ENCODE results near the gene SLC35F5.
"Not testable (repeated sequence)": the region's sequence is repeated elsewhere in the genome, so short reads cannot be mapped to it uniquely, and the experiment has no call there.

Gene SLC35F5

DNA sequence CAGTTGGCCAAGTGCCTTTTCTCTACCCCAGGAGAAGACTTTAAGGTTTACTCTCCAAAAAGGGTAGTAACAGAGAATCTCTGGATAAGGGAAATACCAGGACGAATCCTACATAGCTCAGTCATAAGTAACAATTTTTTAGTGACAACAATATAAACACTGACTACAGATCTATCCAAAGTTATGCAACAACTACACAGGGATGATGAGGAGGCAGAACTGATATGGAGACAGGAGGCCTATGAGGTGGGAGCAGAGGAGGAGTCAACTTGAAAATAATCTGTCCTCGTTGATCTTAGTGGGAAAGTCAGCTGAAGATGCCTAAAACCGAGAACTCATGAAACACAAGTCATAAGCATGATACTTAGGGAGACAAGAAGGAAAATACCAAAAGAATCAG lies 40.2 kb downstream of the SLC35F5 start:
- no peak for DNase-seq
- ATAC-seq = no peak
- H3K4me1 Mint-ChIP-seq = no peaks in the 10 kb centered on the region
- no peak overlapping the region for H3K4me3 Mint-ChIP-seq
- H3K27ac Mint-ChIP-seq = no peak overlapping the region
- no peaks in the 10 kb centered on the region for H3K9me3 Mint-ChIP-seq
- H3K27me3 Mint-ChIP-seq = no peaks in the 10 kb centered on the region

DNA sequence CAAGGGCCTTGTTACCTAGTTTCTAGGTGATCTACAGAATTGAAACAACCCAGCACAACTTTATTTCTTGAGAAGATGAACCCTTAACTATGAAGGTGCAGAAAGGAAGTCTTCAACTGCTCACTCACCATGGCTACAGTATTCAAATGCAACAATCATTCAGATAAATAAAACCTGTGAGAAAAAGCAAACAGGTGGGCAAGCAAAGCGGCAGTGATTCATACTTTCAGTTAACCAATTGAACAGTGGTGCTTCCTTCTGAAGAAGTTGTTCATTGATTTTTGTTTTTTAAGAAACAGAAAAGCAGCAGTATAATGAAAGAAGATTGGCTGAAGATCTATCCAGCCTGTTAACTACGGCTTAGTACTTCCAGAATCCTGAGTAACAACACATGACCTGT lies 43.5 kb downstream of the SLC35F5 start:
- Mint-ChIP-seq H3K4me1 (no peaks in the 10 kb centered on the region), H3K27ac (no peak overlapping the region), H3K9me3 (no peaks in the 10 kb centered on the region), H3K4me3 (no peak overlapping the region), H3K27me3 (no peaks in the 10 kb centered on the region)
- DNase-seq = no peak
- ATAC-seq = no peak

DNA sequence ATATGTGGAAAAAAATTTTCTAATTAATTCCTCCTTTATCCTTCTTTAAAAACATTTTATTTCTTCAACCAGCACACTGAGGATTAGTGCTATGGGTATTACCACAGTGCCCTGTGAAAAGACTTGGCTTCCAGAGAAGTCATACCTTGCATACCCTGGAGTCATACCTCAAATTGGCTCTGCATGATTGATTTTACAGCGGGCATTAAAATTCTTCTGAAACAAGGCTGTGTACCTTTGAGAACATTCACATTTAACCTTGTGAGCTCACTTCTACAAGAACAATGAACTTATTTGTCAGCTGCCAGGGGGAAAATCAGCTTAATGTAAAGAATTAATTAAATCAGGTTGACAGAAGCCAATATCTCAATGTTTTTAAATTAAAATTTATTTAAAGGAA lies 44.6 kb downstream of the SLC35F5 start:
- no peak overlapping the region for H3K4me3 Mint-ChIP-seq
- H3K27me3 Mint-ChIP-seq = no peaks in the 10 kb centered on the region
- H3K27ac Mint-ChIP-seq = no peak overlapping the region
- no peak for DNase-seq
- no peaks in the 10 kb centered on the region for H3K9me3 Mint-ChIP-seq
- no peak for ATAC-seq
- no peaks in the 10 kb centered on the region for H3K4me1 Mint-ChIP-seq

DNA sequence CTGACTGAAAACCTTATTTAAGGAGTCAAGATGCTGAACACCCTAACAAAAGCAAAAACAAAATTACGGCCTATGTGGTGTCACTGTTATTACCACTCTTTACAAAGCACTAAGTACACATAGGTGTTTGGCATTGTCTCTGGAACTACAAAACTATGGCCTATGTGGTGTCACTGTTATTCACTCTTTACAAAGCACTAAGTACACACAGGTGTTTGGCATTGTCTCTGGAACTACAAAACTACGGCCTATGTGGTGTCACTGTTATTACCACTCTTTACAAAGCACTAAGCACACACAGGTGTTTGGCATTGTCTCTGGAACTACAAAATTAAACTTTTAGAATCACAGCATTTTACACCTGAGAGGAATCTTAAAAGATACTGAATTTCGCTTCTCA lies 47.4 kb downstream of the SLC35F5 start:
- H3K27ac Mint-ChIP-seq = no peak overlapping the region
- H3K27me3 Mint-ChIP-seq = no peaks in the 10 kb centered on the region
- no peak overlapping the region for H3K4me3 Mint-ChIP-seq
- ATAC-seq (no peak), DNase-seq (no peak)
- H3K4me1 Mint-ChIP-seq = no peaks in the 10 kb centered on the region
- H3K9me3 Mint-ChIP-seq = no peaks in the 10 kb centered on the region

DNA sequence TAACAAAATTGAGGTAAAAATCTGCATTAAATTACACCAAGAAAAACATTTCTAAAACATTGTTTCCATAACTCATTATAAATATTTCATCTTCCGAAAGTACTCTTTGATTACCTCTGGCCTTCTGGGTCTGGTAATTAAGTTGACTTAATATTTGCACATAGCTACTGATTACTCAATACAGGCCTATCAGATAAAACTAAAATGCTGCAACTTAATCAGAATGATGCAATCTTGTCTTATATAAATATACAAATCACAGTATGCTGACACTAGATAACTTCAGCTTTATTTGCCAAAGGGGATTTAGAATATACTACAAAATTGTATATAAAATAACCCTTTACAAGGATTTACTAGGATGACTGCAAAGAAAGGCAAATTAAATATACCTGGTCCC lies 49.3 kb downstream of the SLC35F5 start:
- no peaks in the 10 kb centered on the region for H3K9me3 Mint-ChIP-seq
- no peak overlapping the region for H3K27ac Mint-ChIP-seq
- H3K4me3 Mint-ChIP-seq = no peak overlapping the region
- no peaks in the 10 kb centered on the region for H3K27me3 Mint-ChIP-seq
- DNase-seq (no peak), ATAC-seq (no peak)
- H3K4me1 Mint-ChIP-seq = no peaks in the 10 kb centered on the region

DNA sequence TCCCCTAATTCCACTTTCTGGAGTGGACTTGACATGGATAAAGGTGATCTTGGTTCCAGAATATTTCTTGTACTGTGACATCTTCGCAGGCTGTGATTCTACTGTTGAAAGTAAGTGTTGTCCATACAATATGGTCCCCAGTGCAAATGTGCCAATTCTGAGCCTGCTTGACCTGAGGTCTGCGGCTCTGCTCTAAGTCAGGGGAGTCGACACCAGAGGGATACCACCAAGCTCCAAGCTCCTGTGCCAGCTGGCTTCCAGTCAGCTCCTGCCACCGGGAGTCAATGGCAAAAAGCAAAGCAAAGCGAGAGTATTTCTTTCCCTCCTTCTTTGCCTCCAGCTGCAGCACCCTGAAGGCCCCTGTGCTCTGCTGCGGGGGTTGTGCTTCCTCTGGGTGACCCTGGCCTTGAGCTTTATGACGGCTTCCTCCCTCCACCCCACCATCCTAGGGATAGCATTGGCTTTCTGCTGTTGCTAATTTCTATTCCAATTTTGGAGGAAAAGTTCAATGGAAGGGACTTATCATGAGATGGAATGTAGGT lies 50.4 kb downstream of the SLC35F5 start:
- Mint-ChIP-seq H3K4me1 (no peaks in the 10 kb centered on the region), H3K27ac (no peak overlapping the region), H3K4me3 (no peak overlapping the region), H3K9me3 (no peaks in the 10 kb centered on the region), H3K27me3 (no peaks in the 10 kb centered on the region)
- DNase-seq (no peak), ATAC-seq (no peak)

DNA sequence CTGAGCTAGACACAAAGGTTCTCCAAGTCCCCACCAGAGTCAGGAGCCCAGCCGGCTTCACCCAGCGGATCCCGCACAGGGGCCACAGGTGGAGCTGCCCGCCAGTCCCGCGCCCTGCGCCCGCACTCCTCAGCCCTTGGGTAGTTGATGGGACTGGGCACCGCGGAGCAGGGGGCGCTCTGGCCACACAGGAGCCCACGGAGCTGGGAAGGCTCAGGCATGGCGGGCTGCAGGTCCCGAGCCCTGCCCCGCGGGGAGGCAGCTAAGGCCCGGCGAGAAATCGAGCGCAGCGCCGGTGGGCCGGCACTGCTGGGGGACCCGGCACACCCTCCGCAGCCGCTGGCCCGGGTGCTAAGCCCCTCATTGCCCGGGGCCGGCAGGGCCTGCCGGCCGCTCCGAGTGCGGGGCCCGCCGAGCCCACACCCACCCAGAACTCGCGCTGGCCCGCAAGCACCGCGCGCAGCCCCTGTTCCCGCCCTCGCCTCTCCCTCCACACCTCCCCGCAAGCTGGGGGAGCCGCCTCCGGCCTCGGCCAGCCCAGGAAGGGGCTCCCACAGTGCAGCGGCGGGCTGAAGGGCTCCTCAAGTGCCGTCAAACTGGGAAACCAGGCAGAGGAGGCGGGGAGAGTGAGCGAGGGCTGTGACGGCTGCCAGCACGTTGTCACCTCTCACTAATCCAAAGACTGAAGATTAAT lies 52.0 kb downstream of the SLC35F5 start:
- H3K4me3 Mint-ChIP-seq, H3K27me3 Mint-ChIP-seq, H3K9me3 Mint-ChIP-seq, ATAC-seq, DNase-seq, H3K27ac Mint-ChIP-seq: not testable (repeated sequence)
- peaks cover 15% of the 10 kb centered on the region for H3K4me1 Mint-ChIP-seq

DNA sequence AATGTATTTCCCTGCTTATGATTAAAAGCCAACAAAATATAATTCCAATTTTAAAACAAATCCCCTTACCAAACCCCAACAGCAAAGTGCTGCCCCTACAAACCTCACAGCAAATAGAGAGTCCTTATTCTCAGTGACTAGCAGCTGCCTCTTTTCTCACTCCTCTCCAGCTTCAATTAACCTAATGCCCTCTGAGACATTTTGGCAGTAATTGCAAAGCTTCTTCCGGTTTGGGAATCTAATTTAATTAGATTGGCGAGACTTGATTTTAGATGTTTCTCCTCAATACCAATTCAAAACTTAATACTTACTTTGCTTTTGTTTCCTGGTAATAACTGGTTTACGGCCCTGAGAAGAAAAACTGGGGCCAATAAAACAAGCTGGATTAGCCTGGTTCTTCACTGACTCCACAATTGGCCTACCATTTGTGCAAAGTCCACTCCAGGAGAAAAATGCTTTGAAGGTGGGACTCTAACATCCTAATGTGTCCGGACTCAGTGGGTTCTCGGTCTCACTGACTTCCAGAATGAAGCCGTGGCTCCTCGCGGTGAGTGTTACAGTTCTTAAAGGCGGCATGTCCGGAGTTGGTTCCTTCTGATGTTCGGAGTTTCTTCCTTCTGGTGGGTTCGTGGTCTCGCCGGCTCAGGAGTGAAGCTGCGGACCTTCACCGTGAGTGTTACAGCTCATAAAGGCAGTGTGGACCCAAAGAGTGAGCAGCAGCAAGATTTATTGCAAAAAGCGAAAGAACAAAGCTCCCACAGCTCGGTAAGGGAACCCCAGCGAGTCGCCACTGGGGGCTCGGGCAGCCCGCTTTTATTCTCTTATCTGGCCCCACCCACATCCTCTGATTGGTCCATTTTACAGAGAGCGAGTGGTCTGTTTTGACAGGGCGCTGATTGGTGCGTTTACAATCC lies 52.8 kb downstream of the SLC35F5 start:
- DNase-seq (no peak), ATAC-seq (no peak)
- H3K4me3 Mint-ChIP-seq = no peak overlapping the region
- no peaks in the 10 kb centered on the region for H3K27me3 Mint-ChIP-seq
- no peaks in the 10 kb centered on the region for H3K9me3 Mint-ChIP-seq
- H3K4me1 Mint-ChIP-seq = peaks cover 23% of the 10 kb centered on the region
- peak overlapping the region in 1 of 2 donors; percentile 82 for H3K27ac Mint-ChIP-seq

DNA sequence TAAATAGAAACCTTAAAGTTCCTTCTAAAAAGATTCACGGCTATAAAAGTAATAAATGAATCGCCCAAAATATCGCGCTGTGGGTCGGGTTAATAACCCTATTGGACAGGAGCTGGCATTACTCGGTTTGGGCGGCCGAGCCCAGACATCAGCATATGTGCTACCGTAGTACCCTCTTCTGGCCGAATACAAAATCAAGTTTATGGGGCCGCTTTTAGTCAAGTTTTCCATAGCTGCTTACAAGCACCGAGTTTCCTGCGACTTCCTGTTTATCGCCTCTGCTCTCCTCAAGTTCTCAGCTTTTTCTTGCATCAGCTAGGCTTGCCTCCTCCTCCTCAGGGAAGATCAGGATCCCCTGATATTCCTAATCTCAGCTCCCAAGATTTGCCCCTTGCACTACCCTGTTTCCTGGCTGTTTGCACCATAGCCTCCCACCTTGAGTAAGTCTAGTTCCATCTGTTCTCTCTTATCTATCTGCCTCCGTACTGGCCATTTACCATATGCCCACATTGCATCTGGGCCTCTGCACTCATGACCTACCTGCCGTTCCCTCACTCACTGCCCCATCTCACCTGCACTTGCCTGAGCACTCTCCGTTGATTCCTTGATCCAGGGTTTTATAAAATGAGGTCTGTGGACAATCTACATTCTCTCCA lies 56.1 kb downstream of the SLC35F5 start:
- Mint-ChIP-seq H3K9me3 (no peaks in the 10 kb centered on the region), H3K27ac (peak overlapping the region; percentile 87 to 89), H3K4me3 (peak overlapping the region; percentile 48 to 73), H3K4me1 (peaks cover 39% of the 10 kb centered on the region), H3K27me3 (no peaks in the 10 kb centered on the region)
- ATAC-seq (peak; percentile 94), DNase-seq (peak; percentile 53 to 63)

DNA sequence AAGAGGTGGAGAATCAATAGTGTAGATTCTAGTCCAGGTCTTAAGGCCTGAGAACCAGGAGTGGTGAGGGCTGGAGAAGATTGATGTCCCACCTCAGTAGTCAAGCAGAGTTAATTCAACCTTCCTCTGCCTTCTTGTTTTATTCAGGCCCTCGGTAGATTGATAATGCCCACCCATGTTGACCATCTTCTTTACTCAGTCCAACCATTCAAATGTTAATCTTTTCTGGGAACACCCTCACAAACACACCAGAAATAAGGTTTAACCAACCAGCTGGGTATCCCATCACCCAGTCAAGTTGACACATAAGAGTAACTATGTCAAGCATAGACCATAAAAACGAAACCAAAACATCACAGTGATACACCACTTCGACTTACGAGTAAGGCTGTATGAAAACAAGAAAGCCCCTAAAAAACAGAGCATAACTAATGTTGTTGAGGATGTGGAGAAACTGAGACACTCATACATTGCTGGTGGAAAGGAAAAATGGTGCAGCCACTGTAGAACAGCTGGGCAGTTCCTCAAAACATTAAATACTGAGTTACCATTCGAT lies 57.5 kb downstream of the SLC35F5 start:
- peak overlapping the region; percentile 23 to 48 for H3K4me3 Mint-ChIP-seq
- peak overlapping the region; percentile 52 to 56 for H3K27ac Mint-ChIP-seq
- H3K27me3 Mint-ChIP-seq = no peaks in the 10 kb centered on the region
- ATAC-seq = peak; percentile 74
- DNase-seq = no peak
- peaks cover 0 to 3% of the 10 kb centered on the region in 2 donors for H3K9me3 Mint-ChIP-seq
- peaks cover 51% of the 10 kb centered on the region for H3K4me1 Mint-ChIP-seq

DNA sequence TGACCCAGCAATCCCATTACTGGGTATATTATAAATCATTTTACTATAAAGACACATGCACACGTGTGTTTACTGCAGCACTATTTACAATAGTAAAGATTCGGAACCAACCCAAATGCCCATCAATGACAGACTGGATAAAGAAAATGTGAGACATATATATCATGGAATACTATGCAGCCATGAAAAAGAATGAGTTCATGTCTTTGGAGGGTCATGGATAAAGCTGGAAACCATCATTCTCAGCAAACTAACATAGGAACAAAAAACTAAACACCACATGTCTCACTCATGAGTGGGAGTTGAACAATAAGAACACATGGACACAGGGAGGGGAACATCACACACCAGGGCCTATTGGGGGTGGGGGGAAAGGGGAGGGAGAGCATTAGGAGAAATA lies 58.2 kb downstream of the SLC35F5 start:
- H3K27me3 Mint-ChIP-seq, H3K27ac Mint-ChIP-seq, DNase-seq, H3K9me3 Mint-ChIP-seq, ATAC-seq, H3K4me3 Mint-ChIP-seq: not testable (repeated sequence)
- peaks cover 58% of the 10 kb centered on the region for H3K4me1 Mint-ChIP-seq

DNA sequence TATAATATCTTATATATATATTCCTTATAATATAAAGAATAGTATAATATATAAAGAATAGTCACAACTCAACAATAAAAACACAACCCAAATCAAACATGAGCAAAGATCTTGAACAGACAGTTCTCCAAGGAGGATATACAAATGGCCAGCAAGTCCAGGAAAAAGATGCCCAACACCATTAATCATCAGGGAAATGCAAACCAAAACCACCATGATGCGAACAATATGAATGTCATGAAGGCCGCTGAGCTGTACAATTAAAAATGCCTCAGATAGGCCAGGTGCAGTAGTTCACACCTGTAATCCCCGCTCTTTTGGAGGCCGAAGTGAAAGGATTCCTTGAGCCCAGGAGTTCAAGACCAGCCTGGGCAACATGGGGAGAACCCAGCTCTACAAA lies 58.9 kb downstream of the SLC35F5 start:
- Mint-ChIP-seq H3K27ac (no peak overlapping the region), H3K9me3 (peaks cover 0 to 7% of the 10 kb centered on the region in 2 donors), H3K27me3 (no peaks in the 10 kb centered on the region), H3K4me1 (peaks cover 65% of the 10 kb centered on the region), H3K4me3 (no peak overlapping the region)
- ATAC-seq (no peak), DNase-seq (no peak)

DNA sequence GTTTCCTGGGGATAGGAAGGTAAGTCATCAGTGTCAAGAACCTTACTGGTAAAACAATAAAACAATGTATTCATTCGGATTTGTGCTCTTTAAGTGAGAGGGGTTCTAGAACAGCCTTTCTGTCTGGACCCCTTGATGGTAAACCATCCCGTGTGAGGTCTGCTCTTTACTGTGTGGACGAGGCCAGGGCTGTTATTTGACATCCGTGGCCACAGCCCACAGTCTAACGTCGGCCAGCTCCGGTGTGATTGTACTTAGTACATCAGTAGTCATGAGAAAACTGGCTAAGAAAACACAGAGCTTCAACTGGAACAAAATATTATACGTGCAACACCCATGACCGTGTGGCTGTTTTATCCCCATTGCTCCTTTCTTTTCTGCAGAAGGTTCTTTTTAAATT lies 62.0 kb downstream of the SLC35F5 start:
- H3K27me3 Mint-ChIP-seq = no peaks in the 10 kb centered on the region
- DNase-seq (no peak), ATAC-seq (no peak)
- H3K4me1 Mint-ChIP-seq = peaks cover 68% of the 10 kb centered on the region
- H3K27ac Mint-ChIP-seq = no peak overlapping the region
- H3K4me3 Mint-ChIP-seq = peak overlapping the region in 1 of 2 donors; percentile 83
- peaks cover 0 to 7% of the 10 kb centered on the region in 2 donors for H3K9me3 Mint-ChIP-seq

DNA sequence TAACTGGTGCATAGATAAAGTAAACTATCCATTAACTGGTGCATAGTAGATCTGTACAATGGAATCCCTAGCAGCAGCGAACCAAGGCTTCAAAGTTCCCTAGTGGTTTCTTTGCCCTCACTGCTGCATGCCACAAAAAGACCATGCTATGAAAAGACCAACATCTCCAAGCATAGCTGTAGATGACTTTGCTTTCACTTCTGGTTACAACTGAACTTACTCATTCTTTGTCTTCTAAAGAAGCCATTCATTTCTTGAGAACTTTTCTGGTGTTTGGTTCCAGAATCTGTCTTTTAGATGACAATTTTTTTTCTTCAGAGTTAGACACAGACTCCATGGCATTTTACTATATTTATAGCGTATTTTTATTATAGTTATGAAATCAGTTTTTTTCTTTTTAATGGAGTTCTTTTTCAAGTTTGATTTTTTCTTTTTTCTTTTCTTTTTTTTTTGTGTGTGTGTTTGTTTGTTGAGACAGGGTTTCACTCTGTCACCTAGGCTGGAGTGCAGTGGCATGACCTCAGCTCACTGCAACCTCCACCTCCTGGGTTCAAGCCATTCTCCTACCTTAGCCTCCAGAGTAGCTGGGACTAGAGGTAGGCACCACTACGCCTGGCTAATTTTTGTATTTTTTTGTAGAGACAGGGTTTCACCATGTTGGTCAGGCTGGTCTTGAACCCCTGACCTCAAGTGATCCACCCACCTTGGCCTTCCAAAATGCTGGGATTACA lies 63.6 kb downstream of the SLC35F5 start:
- H3K27me3 Mint-ChIP-seq = no peaks in the 10 kb centered on the region
- peaks cover 0 to 7% of the 10 kb centered on the region in 2 donors for H3K9me3 Mint-ChIP-seq
- ATAC-seq (peak; percentile 90), DNase-seq (peak; percentile 36 to 62)
- peak overlapping the region; percentile 97 to 98 for H3K27ac Mint-ChIP-seq
- H3K4me1 Mint-ChIP-seq = peaks cover 60% of the 10 kb centered on the region
- peak overlapping the region; percentile 78 to 83 for H3K4me3 Mint-ChIP-seq

DNA sequence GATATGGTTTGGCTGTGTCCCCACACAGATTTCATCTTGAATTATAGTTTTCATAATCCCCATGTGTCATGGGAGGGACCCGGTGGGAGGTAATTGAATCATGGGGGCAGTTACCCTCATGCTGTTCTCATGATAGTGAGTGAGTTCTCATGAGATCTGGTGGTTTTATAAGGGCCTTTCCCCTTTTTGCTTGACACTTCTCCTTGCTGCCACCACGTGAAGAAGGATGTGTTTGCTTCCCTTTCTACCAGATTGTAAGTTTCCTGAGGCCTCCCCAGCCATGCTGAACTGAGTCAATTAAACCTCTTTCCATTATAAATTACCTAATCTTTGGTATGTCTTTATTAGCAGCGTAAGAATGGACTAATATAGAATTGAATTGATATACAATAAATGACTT lies 65.6 kb downstream of the SLC35F5 start:
- DNase-seq, H3K27me3 Mint-ChIP-seq, ATAC-seq, H3K27ac Mint-ChIP-seq, H3K9me3 Mint-ChIP-seq, H3K4me3 Mint-ChIP-seq: not testable (repeated sequence)
- peaks cover 44% of the 10 kb centered on the region for H3K4me1 Mint-ChIP-seq
